Eye (tissue), 1 donor: Measurements from ENCODE around the gene TTC28.
"Not testable (repeated sequence)": the region's sequence is repeated elsewhere in the genome, so short reads cannot be mapped to it uniquely, and the experiment has no call there.

ENCODE experiments used
- DNase-seq: peaks from one replicate; pipeline ENCODE4 v3.0.0-alpha.2; 2015

TTC28 gene

GRCh38 chr22:28220626-28221363 is 458.8 kb downstream of the TTC28 start:
- no peak for DNase-seq

GRCh38 chr22:28217277-28217676 is 462.4 kb downstream of the TTC28 start:
- DNase-seq = no peak

DNA sequence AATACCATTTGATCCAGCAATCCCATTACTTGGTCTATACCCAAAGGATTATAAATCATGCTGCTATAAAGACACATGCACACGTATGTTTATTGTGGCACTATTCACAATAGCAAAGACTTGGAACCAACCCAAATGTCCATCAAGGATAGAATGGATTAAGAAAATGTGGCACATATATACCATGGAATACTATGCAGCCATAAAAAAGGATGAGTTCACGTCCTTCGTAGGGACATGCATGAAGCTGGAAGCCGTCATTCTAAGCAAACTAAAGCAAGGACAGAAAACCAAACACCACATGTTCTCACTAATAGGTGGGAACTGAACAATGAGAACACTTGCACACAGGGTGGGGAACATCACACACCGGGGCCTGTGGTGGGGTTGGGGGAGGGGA is 464.9 kb downstream of the TTC28 start:
- DNase-seq = not testable (repeated sequence)

DNA sequence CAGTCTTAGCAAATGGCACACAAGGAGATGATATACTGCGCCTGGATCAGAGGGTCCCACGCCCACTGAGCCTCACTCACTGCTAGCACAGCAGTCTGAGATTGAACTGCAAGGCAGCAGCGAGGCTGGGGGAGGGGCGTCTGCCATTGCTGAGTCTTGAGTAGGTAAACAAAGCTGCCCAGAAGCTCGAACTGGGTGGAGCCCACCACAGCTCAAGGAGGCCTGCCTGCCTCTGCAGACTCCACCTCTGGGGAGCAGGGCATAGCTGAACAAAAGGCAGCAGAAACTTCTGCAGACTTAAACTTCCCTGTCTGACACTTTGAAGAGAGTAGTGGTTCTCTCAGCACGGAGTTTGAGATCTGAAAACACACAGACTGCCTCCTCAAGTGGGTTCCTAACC is 470.2 kb downstream of the TTC28 start:
- not testable (repeated sequence) for DNase-seq

- peak; percentile 71 for DNase-seq
These were observed 470.9 kb downstream of the TTC28 start for GRCh38 chr22:28208787-28209186.

GRCh38 chr22:28208036-28208435 is 471.6 kb downstream of the TTC28 start:
- no peak for DNase-seq

GRCh38 chr22:28207281-28208030 is 472.2 kb downstream of the TTC28 start:
- no peak for DNase-seq

- no peak for DNase-seq
These were observed 473.7 kb downstream of the TTC28 start for GRCh38 chr22:28205926-28206325.

DNA sequence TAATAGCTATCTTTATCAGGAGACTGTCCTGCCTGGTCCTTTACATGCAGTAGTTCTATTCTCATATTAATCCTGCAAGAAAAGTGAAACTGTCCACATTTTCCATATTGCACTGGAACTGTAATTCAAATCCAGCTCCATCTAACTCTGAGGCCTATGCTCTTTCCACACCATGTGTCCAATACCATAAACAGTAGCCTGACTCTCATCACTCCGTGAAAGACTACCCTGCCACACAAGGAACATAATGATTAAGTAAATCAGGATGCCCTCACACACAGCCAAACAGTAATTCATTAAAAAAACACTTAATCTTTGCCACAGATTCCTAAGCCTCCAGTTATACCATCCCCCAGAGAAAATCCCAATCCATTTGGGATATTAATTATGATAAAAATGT is 475.3 kb downstream of the TTC28 start:
- no peak for DNase-seq

DNA sequence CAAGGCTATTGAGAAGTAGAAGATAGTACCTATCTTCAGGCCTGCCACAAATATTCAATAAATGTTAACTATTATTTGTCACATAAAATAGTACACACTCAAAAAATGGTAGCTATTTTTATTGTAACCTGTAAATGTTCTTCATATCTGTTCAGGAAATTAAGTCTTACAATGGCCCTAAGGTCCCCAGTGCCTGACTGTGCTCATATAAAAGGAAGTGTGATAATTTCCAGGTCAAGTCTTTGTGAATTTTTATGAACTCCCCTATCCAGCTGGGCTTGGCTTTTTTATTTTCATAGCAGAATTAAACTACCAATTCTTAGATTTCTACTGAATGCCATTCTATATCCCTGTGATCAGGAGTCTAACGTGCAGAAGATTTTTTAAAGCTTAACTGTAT is 476.4 kb downstream of the TTC28 start:
- DNase-seq = no peak

GRCh38 chr22:28198692-28199091 is 480.9 kb downstream of the TTC28 start:
- no peak for DNase-seq

GRCh38 chr22:28191571-28191970 is 488.1 kb downstream of the TTC28 start:
- DNase-seq = not testable (repeated sequence)

- DNase-seq = peak; percentile 36
These were observed 491.3 kb downstream of the TTC28 start for GRCh38 chr22:28188178-28188879.

DNA sequence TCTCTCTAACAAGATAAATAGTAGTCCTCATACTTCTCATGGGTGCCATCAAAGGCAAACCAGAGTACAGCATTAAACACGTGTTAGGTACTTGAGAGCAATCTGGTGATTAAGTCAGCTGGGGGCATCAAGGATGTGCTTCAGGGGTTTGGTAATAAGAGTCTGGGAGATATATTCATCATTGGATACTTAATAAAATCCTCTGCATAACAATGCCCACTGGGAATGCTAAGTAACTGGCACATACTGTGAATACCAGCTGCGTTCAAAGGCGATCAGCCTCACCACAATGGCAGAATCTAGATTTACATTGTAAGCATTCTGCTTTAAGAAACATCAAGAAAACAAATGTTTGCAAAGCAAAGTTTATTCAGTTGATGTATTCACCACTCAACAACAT is 492.0 kb downstream of the TTC28 start:
- no peak for DNase-seq

GRCh38 chr22:28186641-28187040 is 493.0 kb downstream of the TTC28 start:
- no peak for DNase-seq

DNA sequence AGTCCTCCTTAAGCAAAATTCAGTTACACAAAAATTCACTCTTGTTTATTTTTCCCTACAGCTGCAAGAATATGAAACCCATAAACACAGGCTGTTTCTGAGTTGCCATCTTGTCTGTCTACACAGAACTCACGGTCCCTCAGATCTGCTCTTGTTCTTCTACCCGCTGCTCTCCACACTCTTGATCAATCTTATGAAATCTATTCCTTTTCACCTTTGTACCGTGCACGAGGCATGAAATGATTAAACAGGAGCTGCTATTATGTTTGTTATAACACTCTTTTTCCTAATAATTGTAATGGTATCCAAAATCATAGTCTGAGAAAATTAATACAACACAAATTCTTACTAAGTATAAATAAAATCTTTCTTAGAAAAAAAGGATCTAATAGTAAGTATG is 494.5 kb downstream of the TTC28 start:
- no peak for DNase-seq

- DNase-seq = peak; percentile 78
These were observed 496.4 kb downstream of the TTC28 start for GRCh38 chr22:28183078-28183860.

DNA sequence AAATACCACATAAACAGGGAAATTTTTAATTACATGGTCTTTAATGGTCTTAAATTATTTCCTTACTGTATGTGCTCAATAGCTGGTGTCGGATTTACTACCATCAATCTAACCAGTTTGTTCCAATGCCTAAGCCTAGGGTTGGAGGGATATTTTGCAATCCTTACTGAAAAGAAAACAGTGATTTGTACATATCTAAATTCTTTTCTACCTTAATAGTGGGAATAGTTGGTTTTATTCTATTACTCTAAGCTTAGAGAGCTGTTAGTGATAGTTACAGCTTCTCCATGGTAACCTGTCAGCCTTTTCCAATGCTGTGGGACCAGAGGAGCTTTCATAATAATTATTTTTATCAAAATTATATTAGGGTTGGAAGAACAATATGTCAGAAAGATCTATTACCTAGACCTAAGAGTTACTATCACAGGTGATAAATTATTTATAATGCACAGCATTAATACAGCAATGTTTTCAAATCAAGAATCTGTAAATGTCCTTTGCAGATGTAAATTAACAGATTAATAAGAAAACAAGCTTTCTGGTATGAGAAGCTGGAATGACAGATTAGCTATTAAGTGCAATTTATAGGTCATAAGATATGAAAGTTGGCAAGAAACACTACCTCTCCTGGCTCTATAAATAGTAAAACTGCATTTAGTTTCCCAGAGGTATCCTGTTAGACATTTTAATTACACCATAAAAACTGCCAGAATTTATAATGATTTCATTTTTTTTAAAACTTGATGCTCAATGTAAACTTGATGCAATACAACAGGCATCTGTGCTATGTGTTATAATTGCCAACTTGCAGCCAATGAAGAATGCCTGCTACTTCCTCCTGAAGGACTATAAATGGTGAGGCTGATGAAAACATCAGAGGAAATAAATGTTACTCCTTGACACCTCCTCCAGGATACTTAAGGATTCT is 498.6 kb downstream of the TTC28 start:
- no peak for DNase-seq

DNA sequence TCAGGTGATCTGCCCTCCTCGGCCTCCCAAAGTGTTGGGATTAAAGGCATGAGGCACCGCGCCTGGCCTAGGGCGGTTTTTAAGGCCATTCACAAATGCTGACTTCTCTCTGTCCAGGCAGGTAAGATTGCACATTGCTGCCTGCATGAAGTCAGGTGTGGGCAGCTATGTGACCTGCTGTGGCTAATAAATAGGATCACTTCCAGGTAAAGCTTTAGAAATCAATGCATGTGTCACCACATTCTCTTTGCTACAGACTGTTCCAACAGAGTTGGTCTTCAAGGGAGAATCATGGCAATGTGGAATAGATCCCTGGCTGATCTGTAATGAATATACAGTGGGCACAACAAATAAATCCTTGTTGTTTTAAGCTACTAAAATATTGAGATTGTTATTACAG is 500.2 kb downstream of the TTC28 start:
- no peak for DNase-seq

DNA sequence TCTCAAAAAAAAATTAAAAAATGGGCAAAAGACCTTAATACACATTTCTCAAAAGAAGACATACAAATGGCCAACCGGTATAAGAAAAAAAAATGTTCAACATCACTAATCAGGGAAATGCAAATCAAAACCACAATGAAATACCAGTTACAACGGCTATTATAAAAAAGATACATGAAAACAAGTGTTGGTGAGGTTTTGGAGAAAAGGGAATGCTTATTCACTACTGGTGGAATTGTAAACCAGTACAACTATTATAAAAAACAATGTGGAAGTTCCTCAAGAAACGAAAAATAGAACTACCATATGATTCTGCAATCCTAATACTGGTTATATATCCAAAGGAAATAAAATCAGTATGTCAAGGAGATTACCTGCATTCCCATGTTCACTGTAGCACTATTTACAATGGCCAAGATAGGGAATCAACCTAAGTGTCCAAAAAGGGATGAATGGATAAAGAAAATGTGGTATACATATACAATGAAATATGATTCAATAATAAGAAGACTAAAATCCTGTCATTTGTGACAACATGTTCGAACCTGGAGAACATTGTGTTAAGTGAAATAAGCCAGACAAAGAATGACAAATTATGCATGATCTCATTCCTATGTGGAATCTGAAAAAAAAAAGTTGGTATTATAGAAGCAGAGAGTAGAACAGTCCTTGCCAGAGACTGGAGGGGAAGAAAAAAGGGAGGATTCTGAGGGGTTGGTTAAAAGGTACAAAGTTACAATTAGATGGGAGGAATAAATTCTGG is 503.7 kb downstream of the TTC28 start:
- no peak for DNase-seq

DNA sequence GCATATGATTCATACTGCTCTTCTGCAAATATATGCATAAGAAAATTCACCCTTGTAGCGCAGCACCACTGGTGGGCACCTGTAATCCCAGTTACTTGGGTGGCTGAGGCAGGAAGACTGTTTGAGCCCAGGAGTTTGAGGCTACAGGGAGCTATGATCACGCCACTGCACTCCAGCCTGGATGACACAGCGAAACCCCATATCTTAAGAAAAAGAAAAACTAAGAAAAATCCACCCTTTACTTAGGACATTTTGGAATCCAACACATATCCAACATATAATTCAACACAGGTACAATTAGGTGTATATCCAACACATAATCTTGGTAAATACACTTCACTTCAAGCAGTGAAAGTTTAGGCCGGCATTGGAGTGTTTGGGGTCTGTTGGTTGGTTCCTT is 505.1 kb downstream of the TTC28 start:
- DNase-seq = no peak
